Measurements from ENCODE around the gene AGRP.

The AGRP gene

DNA sequence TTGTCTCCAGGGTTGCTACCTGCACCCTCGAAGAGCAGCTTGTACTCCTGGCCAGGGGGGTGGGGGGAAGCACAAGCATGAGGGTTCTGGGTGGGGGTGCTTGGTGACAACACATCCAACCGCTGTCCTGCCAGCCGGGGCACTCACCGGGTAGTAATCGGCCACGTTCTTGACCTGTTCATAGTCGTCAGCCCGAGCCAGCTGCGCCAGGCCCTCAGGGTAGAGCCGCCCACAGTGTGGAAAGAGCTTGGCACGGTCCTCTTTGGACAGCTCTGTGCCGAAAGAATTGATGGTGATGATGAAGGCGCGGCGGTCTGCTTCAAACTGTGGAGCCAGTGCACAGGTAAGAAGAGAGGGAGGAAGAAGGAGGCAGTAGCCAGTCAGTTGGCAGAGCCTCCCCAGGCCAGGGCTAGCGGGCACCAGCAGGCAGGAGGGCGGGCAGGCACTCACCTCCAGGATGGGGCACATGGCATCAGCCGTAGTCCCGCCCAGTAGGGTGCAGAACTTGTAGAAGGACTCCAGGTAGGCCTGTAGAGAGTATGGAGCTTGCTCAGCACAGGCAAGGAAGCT is 44.4 kb downstream of the AGRP start:
- no peaks in the 10 kb centered on the region for H3K27me3 ChIP-seq (ENCODE audit: control insufficient read depth in 1 of 2, insufficient read depth in 2 of 2, low read length in 2 of 2)
- no peaks in the 10 kb centered on the region for H3K9me3 ChIP-seq (ENCODE audit: control insufficient read depth in 1 of 2, low read length in 2 of 2)
- H3K36me3 ChIP-seq (ENCODE audit: control insufficient read depth in 1 of 2, insufficient read depth in 2 of 2, low read length in 2 of 2): peaks cover 35 to 59% of the 10 kb centered on the region in 2 donors

GRCh38 chr16:67438098-67438791 is 45.1 kb downstream of the AGRP start:
- peaks cover 35 to 36% of the 10 kb centered on the region in 2 donors for H3K4me1 ChIP-seq (ENCODE audit: control insufficient read depth in 1 of 2, insufficient read depth in 2 of 2, low read length in 2 of 2)
- H3K27me3 ChIP-seq (ENCODE audit: control insufficient read depth in 1 of 2, insufficient read depth in 2 of 2, low read length in 2 of 2): no peaks in the 10 kb centered on the region
- H3K9me3 ChIP-seq (ENCODE audit: control insufficient read depth in 1 of 2, low read length in 2 of 2): no peaks in the 10 kb centered on the region
- H3K9ac ChIP-seq (ENCODE audit: low read depth in 1 of 2, low read length in 2 of 2): no peak overlapping the region
- peaks cover 35 to 54% of the 10 kb centered on the region in 2 donors for H3K36me3 ChIP-seq (ENCODE audit: control insufficient read depth in 1 of 2, insufficient read depth in 2 of 2, low read length in 2 of 2)
- H3K27ac ChIP-seq (ENCODE audit: low read depth, low read length): no peak overlapping the region
- no peak overlapping the region for H3K4me3 ChIP-seq (ENCODE audit: low read depth in 1 of 2, low read length in 2 of 2)

More for the DNA sequence above, 44.4 kb downstream of the AGRP start:
- no peak overlapping the region for H3K27ac ChIP-seq (ENCODE audit: low read depth, low read length)
- H3K4me1 ChIP-seq (ENCODE audit: control insufficient read depth in 1 of 2, insufficient read depth in 2 of 2, low read length in 2 of 2): peaks cover 36 to 42% of the 10 kb centered on the region in 2 donors
- no peak overlapping the region for H3K9ac ChIP-seq (ENCODE audit: low read depth in 1 of 2, low read length in 2 of 2)
- H3K4me3 ChIP-seq (ENCODE audit: low read depth in 1 of 2, low read length in 2 of 2): no peak overlapping the region

DNA sequence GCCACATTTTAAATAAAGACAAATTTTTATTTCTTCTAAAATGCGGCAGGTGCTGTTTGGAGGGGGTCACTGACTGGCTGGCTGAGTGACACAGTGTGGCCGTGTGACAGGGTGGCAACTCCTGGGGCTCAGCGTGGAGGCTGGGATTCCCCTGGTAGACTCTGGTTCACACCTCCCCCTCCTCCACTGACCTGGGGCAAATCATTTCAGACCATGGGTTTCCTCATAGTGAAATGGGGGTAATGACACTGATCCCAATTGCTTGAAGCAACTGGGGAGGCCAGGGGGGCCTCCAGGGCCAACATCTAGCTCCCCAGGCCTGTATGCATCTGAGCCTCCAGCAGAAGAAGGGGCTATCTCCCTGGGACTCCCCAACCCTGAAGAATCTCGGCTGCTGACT is 45.8 kb downstream of the AGRP start:
- peaks cover 30 to 35% of the 10 kb centered on the region in 2 donors for H3K4me1 ChIP-seq (ENCODE audit: control insufficient read depth in 1 of 2, insufficient read depth in 2 of 2, low read length in 2 of 2)
- no peak overlapping the region for H3K27ac ChIP-seq (ENCODE audit: low read depth, low read length)
- no peak overlapping the region for H3K9ac ChIP-seq (ENCODE audit: low read depth in 1 of 2, low read length in 2 of 2)
- no peaks in the 10 kb centered on the region for H3K9me3 ChIP-seq (ENCODE audit: control insufficient read depth in 1 of 2, low read length in 2 of 2)
- H3K36me3 ChIP-seq (ENCODE audit: control insufficient read depth in 1 of 2, insufficient read depth in 2 of 2, low read length in 2 of 2): peaks cover 30 to 46% of the 10 kb centered on the region in 2 donors
- H3K27me3 ChIP-seq (ENCODE audit: control insufficient read depth in 1 of 2, insufficient read depth in 2 of 2, low read length in 2 of 2): no peaks in the 10 kb centered on the region
- no peak overlapping the region for H3K4me3 ChIP-seq (ENCODE audit: low read depth in 1 of 2, low read length in 2 of 2)

DNA sequence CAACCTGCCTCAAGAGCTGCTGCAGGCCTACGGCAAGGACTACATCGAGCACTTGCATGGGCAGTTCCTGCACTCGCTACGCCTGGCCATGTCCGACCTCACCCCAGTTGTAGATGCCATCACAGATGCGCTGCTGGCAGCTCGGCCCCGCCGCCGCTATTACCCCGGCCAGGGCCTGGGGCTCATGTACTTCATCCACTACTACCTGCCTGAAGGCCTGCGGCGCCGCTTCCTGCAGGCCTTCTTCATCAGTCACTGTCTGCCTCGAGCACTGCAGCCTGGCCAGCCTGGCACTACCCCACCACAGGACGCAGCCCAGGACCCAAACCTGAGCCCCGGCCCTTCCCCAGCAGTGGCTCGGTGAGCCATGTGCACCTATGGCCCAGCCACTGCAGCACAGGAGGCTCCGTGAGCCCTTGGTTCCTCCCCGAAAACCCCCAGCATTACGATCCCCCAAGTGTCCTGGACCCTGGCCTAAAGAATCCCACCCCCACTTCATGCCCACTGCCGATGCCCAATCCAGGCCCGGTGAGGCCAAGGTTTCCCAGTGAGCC is 46.6 kb downstream of the AGRP start:
- Histone ChIP-seq H3K36me3 (ENCODE audit: control insufficient read depth in 1 of 2, insufficient read depth in 2 of 2, low read length in 2 of 2) (peaks cover 30 to 41% of the 10 kb centered on the region in 2 donors), H3K9me3 (ENCODE audit: control insufficient read depth in 1 of 2, low read length in 2 of 2) (no peaks in the 10 kb centered on the region), H3K4me1 (ENCODE audit: control insufficient read depth in 1 of 2, insufficient read depth in 2 of 2, low read length in 2 of 2) (peaks cover 24 to 27% of the 10 kb centered on the region in 2 donors), H3K9ac (ENCODE audit: low read depth in 1 of 2, low read length in 2 of 2) (no peak overlapping the region), H3K4me3 (ENCODE audit: low read depth in 1 of 2, low read length in 2 of 2) (no peak overlapping the region), H3K27ac (ENCODE audit: low read depth, low read length) (no peak overlapping the region), H3K27me3 (ENCODE audit: control insufficient read depth in 1 of 2, insufficient read depth in 2 of 2, low read length in 2 of 2) (no peaks in the 10 kb centered on the region)

- Histone ChIP-seq H3K27me3 (ENCODE audit: control insufficient read depth in 1 of 2, insufficient read depth in 2 of 2, low read length in 2 of 2) (no peaks in the 10 kb centered on the region), H3K36me3 (ENCODE audit: control insufficient read depth in 1 of 2, insufficient read depth in 2 of 2, low read length in 2 of 2) (peaks cover 30 to 41% of the 10 kb centered on the region in 2 donors), H3K27ac (ENCODE audit: low read depth, low read length) (no peak overlapping the region), H3K4me3 (ENCODE audit: low read depth in 1 of 2, low read length in 2 of 2) (no peak overlapping the region), H3K4me1 (ENCODE audit: control insufficient read depth in 1 of 2, insufficient read depth in 2 of 2, low read length in 2 of 2) (peaks cover 18 to 21% of the 10 kb centered on the region in 2 donors), H3K9me3 (ENCODE audit: control insufficient read depth in 1 of 2, low read length in 2 of 2) (no peaks in the 10 kb centered on the region), H3K9ac (ENCODE audit: low read depth in 1 of 2, low read length in 2 of 2) (no peak overlapping the region)
Measured at GRCh38 chr16:67435758-67436164, 47.6 kb downstream of the AGRP start.

DNA sequence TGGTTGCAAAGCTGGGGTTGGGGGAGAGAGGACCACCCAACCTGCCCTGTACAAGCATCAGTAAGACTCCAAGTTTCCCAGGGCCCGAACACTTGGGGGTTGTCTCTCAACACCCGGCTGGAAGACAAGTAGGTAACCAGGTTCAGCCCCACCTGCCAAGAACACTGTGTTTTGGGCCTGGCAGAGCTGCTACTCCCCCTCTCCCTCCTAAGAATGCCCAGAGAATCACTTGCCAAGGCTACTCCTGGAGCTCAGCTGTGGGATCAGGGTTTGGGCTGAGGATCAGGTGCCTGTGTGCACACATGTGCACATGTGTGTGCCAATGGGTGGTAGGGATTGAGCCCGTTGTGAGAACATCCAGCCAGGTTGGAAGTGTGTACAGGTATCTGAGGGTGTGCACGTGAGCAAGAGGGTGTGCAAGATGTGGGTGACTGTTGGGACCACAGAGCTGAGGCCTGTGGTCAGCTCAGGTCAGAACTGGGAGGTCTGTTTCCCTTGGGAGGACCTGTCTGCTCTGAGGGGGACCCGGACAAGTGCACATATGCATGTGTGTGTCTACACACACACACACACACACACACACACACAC is 50.1 kb downstream of the AGRP start:
- Histone ChIP-seq H3K36me3 (ENCODE audit: control insufficient read depth in 1 of 2, insufficient read depth in 2 of 2, low read length in 2 of 2) (peaks cover 16 to 27% of the 10 kb centered on the region in 2 donors), H3K9me3 (ENCODE audit: control insufficient read depth in 1 of 2, low read length in 2 of 2) (no peaks in the 10 kb centered on the region), H3K4me3 (ENCODE audit: low read depth in 1 of 2, low read length in 2 of 2) (peak overlapping the region; percentile 77 to 82), H3K27ac (ENCODE audit: low read depth, low read length) (peak overlapping the region; percentile 15), H3K9ac (ENCODE audit: low read depth in 1 of 2, low read length in 2 of 2) (peak overlapping the region; percentile 79 to 93), H3K4me1 (ENCODE audit: control insufficient read depth in 1 of 2, insufficient read depth in 2 of 2, low read length in 2 of 2) (peaks cover 24 to 37% of the 10 kb centered on the region in 2 donors), H3K27me3 (ENCODE audit: control insufficient read depth in 1 of 2, insufficient read depth in 2 of 2, low read length in 2 of 2) (no peaks in the 10 kb centered on the region)

Measured in duodenal mucosa (tissue), 2 donors.